HepG2 (cell line): Measurements from ENCODE around the gene ETV3L. TPM values are rescaled to one million over a fixed set of nuclear protein-coding genes. Genes with fewer than 3 reads are reported as not detected.

Experiments
- ATAC-seq: fragments of 200-7000 bp; cut with Tn5 transposase; 3 replicates; pipeline ENCODE4 v1.9.1; 2020; ENCODE audit warnings: mild to moderate bottlenecking, moderate library complexity
- BruUV-seq: library from RNA; stranded (reverse); fragments of 400-500 nt; replicated peaks from 2 replicates; lab custom pipeline; 2021; lab: Mats Ljungman, UMichigan
- CTCF ChIA-PET: fragments of 300-600 bp; formaldehyde crosslinking; extraction: SDS; loops from one replicate; lab custom pipeline; 2021; ENCODE audit warnings: low total read pairs, inconsistent platforms, low intra/inter-chr PET ratio; lab: Yijun Ruan, JAX
- POLR2A ChIA-PET: fragments of 350-600 bp; sonication (Branson Sonifier 250); formaldehyde crosslinking; loops from one replicate; lab custom pipeline; 2020; ENCODE audit warnings: antibody characterized with exemption, inconsistent platforms; lab: Yijun Ruan, JAX
- DNase-seq: peaks from one replicate; pipeline ENCODE4 v3.0.0-alpha.2; 2015; ENCODE audit warnings: low spot score
- FAIRE-seq: peaks from 3 replicates; lab custom pipeline; 2011; peaks lifted over from hg19 to GRCh38; lab: Jason Lieb, UNC
- H2AFZ ChIP-seq: one replicate; pipeline ENCODE4 v1.6.1; 2011; ENCODE audit warnings: low read length, inconsistent platforms
- H3K27ac ChIP-seq: fragments of 300-600 bp; 3 replicates; pipeline ENCODE4 v1.8.0; 2011; ENCODE audit warnings: mixed run types, mild to moderate bottlenecking, mixed read lengths, low read length, inconsistent platforms; ENCODE audit not compliant: insufficient read depth; ENCODE audit errors: extremely low read length
- H3K27me3 ChIP-seq, 2 experiments: fragments of 200-600 bp in 1 of 2; 2 replicates in 1 of 2; 3 replicates in 1 of 2; pipeline versions ENCODE4 v1.6.0 to v1.8.0; 2011; ENCODE audit warnings: low read length in 2 of 2, mild to moderate bottlenecking in 2 of 2, moderate library complexity in 2 of 2, inconsistent platforms in 1 of 2; ENCODE audit not compliant: insufficient read depth in 2 of 2, control insufficient read depth in 1 of 2
- H3K36me3 ChIP-seq, 2 experiments: fragments of 200-600 bp in 1 of 2; replicated peaks in 1 of 2; 2 replicates in 1 of 2; 3 replicates in 1 of 2; pipeline versions ENCODE4 v1.5.1 to v1.8.0; 2011; ENCODE audit warnings: low read length in 2 of 2, inconsistent platforms in 1 of 2; ENCODE audit not compliant: insufficient read depth in 2 of 2, control insufficient read depth in 1 of 2
- H3K4me1 ChIP-seq: 2 replicates; pipeline ENCODE4 v1.5.1; 2012; ENCODE audit warnings: low read length, inconsistent platforms; ENCODE audit not compliant: insufficient read depth
- H3K4me2 ChIP-seq: 2 replicates; pipeline ENCODE4 v1.6.0; 2011; ENCODE audit warnings: low read depth, low read length, inconsistent platforms
- H3K4me3 ChIP-seq, 3 experiments: fragments of 200-600 bp in 1 of 3; sonication (generic), shearing (Covaris generic) in 1 of 3; replicated peaks in 1 of 3; 2 replicates each; pipeline ENCODE4 v1.5.1; 2011 to 2016; ENCODE audit warnings: low read length in 3 of 3, inconsistent platforms in 2 of 3, low read depth in 2 of 3, mild to moderate bottlenecking in 2 of 3, control low read depth in 1 of 3, mixed read lengths in 1 of 3; ENCODE audit not compliant: insufficient read depth in 1 of 3
- H3K79me2 ChIP-seq: one replicate; pipeline ENCODE4 v1.6.1; 2011; ENCODE audit warnings: low read length, inconsistent platforms; ENCODE audit not compliant: insufficient read depth
- H3K9ac ChIP-seq: 2 replicates; pipeline ENCODE4 v1.6.0; 2011; ENCODE audit warnings: mild to moderate bottlenecking, low read depth, low read length, inconsistent platforms; ENCODE audit not compliant: insufficient read depth
- H3K9me3 ChIP-seq: 2 replicates; pipeline ENCODE4 v1.5.1; 2012; ENCODE audit warnings: mild to moderate bottlenecking, low read length
- H4K20me1 ChIP-seq: 2 replicates; pipeline ENCODE4 v1.6.0; 2011; ENCODE audit warnings: inconsistent platforms, mild to moderate bottlenecking, low read length, moderate library complexity; ENCODE audit not compliant: insufficient read depth
- DMAP1 ChIP-seq: IDR thresholded peaks from 2 replicates; pipeline ENCODE4 v1.6.1; 2016
- MXI1 ChIP-seq: IDR thresholded peaks from 3 replicates; pipeline ENCODE4 v1.6.1; 2012; ENCODE audit warnings: low read depth, low read length, inconsistent platforms, borderline replicate concordance
- NCOR1 ChIP-seq: fragments of 200-600 bp; sonication (generic); IDR thresholded peaks from 2 replicates; pipeline ENCODE4 v1.7.0; 2017; ENCODE audit warnings: antibody characterized with exemption, low read length, borderline replicate concordance
- PLRG1 ChIP-seq: fragments of 450-650 bp; conservative IDR thresholded peaks from 2 replicates; pipeline ENCODE4 v1.6.1; 2016
- SIX1 ChIP-seq: sonication (generic); formaldehyde crosslinking; IDR thresholded peaks from 2 replicates; pipeline ENCODE4 v1.4.0; 2020; ENCODE audit warnings: missing genetic modification reagents, borderline replicate concordance
- THAP8 ChIP-seq: sonication (generic); formaldehyde crosslinking; IDR thresholded peaks from 2 replicates; pipeline ENCODE4 v1.5.1; 2020; ENCODE audit warnings: missing genetic modification reagents, mild to moderate bottlenecking, borderline replicate concordance
- YEATS4 ChIP-seq: sonication (generic); formaldehyde crosslinking; IDR thresholded peaks from 2 replicates; pipeline ENCODE4 v1.4.0; 2020; ENCODE audit warnings: missing genetic modification reagents, borderline replicate concordance
- ZFP90 ChIP-seq: sonication (generic); formaldehyde crosslinking; IDR thresholded peaks from 2 replicates; pipeline ENCODE4 v1.8.0; 2022; ENCODE audit warnings: missing genetic modification reagents, mild to moderate bottlenecking, inconsistent platforms, borderline replicate concordance
- ZKSCAN8 ChIP-seq: IDR thresholded peaks from 2 replicates; pipeline ENCODE4 v1.6.1; 2016; ENCODE audit warnings: borderline replicate concordance, missing genetic modification reagents, missing compliant biosample characterization
- ZNF225 ChIP-seq: sonication (generic); formaldehyde crosslinking; IDR thresholded peaks from 2 replicates; pipeline ENCODE4 v1.4.0; 2020; ENCODE audit warnings: mild to moderate bottlenecking, missing genetic modification reagents
- ZNF501 ChIP-seq: sonication (generic); formaldehyde crosslinking; IDR thresholded peaks from 2 replicates; pipeline ENCODE4 v1.5.1; 2020; ENCODE audit warnings: mild to moderate bottlenecking, moderate library complexity, missing genetic modification reagents
- ZNF7 ChIP-seq: IDR thresholded peaks from 2 replicates; pipeline ENCODE4 v1.6.1; 2016; ENCODE audit warnings: missing biosample characterization, missing genetic modification reagents
- ZNF75D ChIP-seq: sonication (generic); formaldehyde crosslinking; IDR thresholded peaks from 2 replicates; pipeline ENCODE4 v1.8.1; 2023; ENCODE audit warnings: missing genetic modification reagents, mild to moderate bottlenecking, borderline replicate concordance
- WGBS: methylation state at CpG from one replicate; pipeline ENCODE4 v1.1.6; 2017; ENCODE audit warnings: low lambda C conversion rate; 5-methylcytosine and 5-hydroxymethylcytosine counted together
- in situ Hi-C: cut with HindIII; loops from 2 replicates; pipeline ENCODE4 v1.10.0; 2017; ENCODE audit warnings: low pct_unique_long_range_greater_than_20kb; ENCODE audit not compliant: extremely low pct_ligation_motif_present
- intact Hi-C: fragments of 100-400 bp; cut with micrococcal nuclease; formaldehyde crosslinking; loops from one replicate; pipeline ENCODE4 v1.10.0; 2022; ENCODE audit not compliant: unreplicated experiment
- polyA plus RNA-seq, 8 experiments: library from polyadenylated mRNA; depleted of rRNA in 3 of 8; stranded (reverse) in 7 of 8; unstranded in 1 of 8; fragments of >200 nt; fragmentation: Illumina TruSeq in 4 of 8; extraction: Trizol in 4 of 8; gene quantifications; 2 replicates each; pipeline versions ENCODE4 v1.2.1 to v1.2.3, GENCODE V29; 2011 to 2016; ENCODE audit warnings: low read depth in 4 of 8, missing spikeins in 1 of 8, mixed read lengths in 1 of 8; ENCODE audit not compliant: insufficient read depth in 1 of 8
- total RNA-seq, 5 experiments: library from RNA; depleted of rRNA; stranded (reverse); fragments of >200 nt; fragmentation: Illumina TruSeq; extraction: Trizol; gene quantifications; 2 replicates each; pipeline ENCODE4 v1.2.3, GENCODE V29; 2016; ENCODE audit warnings: low read depth in 1 of 5
- TF ChIP-seq, protein P1 (sequence below): sonication (generic); formaldehyde crosslinking; IDR thresholded peaks from 2 replicates; pipeline ENCODE4 v1.8.0; 2022; ENCODE audit warnings: mild to moderate bottlenecking, missing genetic modification reagents
- TF ChIP-seq, protein P2 (sequence below): sonication (generic); formaldehyde crosslinking; IDR thresholded peaks from 2 replicates; pipeline ENCODE4 v1.8.0; 2022; ENCODE audit warnings: missing genetic modification reagents, mild to moderate bottlenecking, moderate library complexity, borderline replicate concordance
- TF ChIP-seq, protein P3 (sequence below): IDR thresholded peaks from 2 replicates; pipeline ENCODE4 v1.6.1; 2016; ENCODE audit warnings: missing genetic modification reagents, missing compliant biosample characterization

The ETV3L gene
- total and polyA plus RNA-seq, 2 of the 13 experiments (the other 11 are each of a cell fraction or from before 2014, with no cell fraction given) = not detected

DNA sequence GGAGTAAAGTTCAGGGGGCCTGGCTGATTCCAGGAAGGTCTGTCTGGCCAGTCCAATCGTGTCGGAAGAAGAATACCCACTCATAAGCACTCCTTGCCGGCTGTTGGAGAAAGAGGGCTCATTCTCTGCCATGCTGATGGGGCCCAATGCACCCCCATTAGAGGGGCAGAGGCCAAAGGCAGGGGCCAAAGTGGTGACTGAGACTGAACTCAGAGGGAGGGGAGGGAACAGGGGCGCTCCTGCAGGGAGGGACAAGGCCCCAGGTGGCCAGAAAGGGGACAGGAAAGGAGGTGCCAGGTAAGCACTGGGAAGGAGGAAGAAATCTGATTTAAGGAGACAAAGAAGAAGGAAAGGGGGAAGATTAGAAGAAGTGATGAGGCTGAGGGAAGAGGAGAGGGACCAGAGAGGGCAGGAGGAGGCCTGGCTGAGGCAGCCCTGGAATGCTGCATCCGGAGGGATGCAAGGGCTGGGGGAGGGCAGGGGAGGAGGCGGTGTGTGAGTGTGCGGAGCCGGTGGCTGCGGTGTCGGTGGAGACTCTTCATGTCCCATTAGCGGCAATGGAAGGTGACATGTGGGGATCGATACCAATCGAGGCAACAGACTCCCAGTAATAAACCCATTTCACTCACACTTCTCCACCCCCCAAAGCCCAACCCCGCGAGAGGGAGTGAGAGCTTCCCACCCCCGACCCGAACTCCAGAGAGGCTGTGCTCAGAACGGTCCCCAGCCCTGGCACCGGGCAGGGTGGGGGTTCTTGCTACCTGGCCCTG is 12.0 kb upstream of the ETV3L start:
- ChIA-PET CTCF (no interaction called here), POLR2A (no interaction called here)
- no peaks in the 10 kb centered on the region for H3K9me3 ChIP-seq
- 55% methylated on average over 8 of the region's 19 CpGs for WGBS
- no peak for ATAC-seq
- H3K27ac ChIP-seq = no peak overlapping the region
- H3K79me2 ChIP-seq = no peaks in the 10 kb centered on the region
- H4K20me1 ChIP-seq = no peaks in the 10 kb centered on the region
- H3K4me1 ChIP-seq = peaks cover 2% of the 10 kb centered on the region; the same call in 1 of the 2 replicates
- H3K27me3 ChIP-seq = peaks cover 19 to 71% of the 10 kb centered on the region in 2 experiments; a peak in 4 of 5 replicates
- H2AFZ ChIP-seq = no peak overlapping the region
- no peak overlapping the region for H3K9ac ChIP-seq
- intact Hi-C loops = no loop called here
- BruUV-seq = no TSS peak
- TF ChIP-seq NCOR1 (no peak), PLRG1 (no peak), ZNF75D (CRISPR knock-in tag) (no peak), ZFP90 (no peak), YEATS4 (CRISPR knock-in tag) (no peak), MXI1 (no peak), ZNF501 (no peak), THAP8 (no peak), SIX1 (CRISPR knock-in tag) (no peak), ZNF7 (CRISPR knock-in tag) (no peak), DMAP1 (CRISPR knock-in tag) (no peak), ZNF225 (CRISPR knock-in tag) (no peak), ZKSCAN8 (no peak)
- TF ChIP-seq, protein P1, sequence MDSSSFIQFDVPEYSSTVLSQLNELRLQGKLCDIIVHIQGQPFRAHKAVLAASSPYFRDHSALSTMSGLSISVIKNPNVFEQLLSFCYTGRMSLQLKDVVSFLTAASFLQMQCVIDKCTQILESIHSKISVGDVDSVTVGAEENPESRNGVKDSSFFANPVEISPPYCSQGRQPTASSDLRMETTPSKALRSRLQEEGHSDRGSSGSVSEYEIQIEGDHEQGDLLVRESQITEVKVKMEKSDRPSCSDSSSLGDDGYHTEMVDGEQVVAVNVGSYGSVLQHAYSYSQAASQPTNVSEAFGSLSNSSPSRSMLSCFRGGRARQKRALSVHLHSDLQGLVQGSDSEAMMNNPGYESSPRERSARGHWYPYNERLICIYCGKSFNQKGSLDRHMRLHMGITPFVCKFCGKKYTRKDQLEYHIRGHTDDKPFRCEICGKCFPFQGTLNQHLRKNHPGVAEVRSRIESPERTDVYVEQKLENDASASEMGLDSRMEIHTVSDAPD (CRISPR knock-in tag) = no peak
- TF ChIP-seq, protein P2, sequence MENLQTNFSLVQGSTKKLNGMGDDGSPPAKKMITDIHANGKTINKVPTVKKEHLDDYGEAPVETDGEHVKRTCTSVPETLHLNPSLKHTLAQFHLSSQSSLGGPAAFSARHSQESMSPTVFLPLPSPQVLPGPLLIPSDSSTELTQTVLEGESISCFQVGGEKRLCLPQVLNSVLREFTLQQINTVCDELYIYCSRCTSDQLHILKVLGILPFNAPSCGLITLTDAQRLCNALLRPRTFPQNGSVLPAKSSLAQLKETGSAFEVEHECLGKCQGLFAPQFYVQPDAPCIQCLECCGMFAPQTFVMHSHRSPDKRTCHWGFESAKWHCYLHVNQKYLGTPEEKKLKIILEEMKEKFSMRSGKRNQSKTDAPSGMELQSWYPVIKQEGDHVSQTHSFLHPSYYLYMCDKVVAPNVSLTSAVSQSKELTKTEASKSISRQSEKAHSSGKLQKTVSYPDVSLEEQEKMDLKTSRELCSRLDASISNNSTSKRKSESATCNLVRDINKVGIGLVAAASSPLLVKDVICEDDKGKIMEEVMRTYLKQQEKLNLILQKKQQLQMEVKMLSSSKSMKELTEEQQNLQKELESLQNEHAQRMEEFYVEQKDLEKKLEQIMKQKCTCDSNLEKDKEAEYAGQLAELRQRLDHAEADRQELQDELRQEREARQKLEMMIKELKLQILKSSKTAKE (CRISPR knock-in tag) = no peak
- TF ChIP-seq, protein P3, sequence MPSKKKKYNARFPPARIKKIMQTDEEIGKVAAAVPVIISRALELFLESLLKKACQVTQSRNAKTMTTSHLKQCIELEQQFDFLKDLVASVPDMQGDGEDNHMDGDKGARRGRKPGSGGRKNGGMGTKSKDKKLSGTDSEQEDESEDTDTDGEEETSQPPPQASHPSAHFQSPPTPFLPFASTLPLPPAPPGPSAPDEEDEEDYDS (CRISPR knock-in tag) = no peak
- no peak overlapping the region for H3K4me2 ChIP-seq
- no peak for FAIRE-seq
- no peak for DNase-seq
- H3K36me3 ChIP-seq = no peaks in the 10 kb centered on the region
- no peak overlapping the region for H3K4me3 ChIP-seq
- in situ Hi-C loops = no loop called here
